PC-9 (cell line): ENCODE results near the gene NEUROG2.

Source experiments
- CTCF ChIP-seq: fragments of 200-600 bp; sonication (generic); conservative IDR thresholded peaks from 2 replicates; pipeline ENCODE4 v1.6.1; 2017; ENCODE audit warnings: mixed run types, antibody characterized with exemption, mild to moderate bottlenecking, moderate library complexity
- EZH2 ChIP-seq: fragments of 200-600 bp; sonication (generic); IDR thresholded peaks from 2 replicates; pipeline ENCODE4 v1.8.0; 2017; ENCODE audit warnings: antibody characterized with exemption, low read depth

DNA sequence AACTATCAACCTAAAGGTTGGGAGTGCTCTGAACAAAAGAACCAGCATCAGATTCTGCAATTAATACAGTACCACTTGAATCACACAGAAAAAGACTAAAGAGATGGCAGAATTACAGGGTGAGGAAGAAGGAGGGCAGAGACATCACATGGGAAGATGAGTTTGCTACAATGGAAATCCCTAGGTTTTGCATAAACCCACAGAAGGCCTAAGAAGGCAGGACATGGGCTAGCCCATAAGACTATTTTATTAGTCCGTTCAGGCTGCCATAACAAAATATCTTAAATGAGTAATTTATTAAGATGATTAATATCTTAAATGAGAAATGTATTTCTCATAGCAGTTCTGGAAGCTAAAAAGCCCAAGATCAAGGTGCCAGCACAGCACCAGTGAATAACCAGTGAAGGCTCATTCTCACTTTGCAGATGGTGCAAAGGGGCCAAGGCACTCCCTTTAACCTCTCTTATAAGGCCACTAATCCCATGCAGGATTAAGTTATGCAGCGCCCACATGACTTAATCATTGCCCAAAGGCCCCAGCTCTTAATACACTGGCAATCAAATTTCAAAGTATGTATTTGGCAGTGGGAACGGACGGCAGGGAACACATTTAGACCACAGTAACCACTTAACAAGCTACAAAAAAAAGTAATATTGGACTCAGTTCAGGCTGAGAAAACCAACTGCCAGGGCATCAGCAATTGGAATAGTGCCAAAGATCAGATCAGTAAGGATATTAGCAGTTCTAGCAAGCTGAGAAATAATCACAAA lies 47.6 kb upstream of the NEUROG2 start:
- TF ChIP-seq CTCF (no peak), EZH2 (no peak)
